ENCODE data around the gene ARHGEF1. TPM values are rescaled to one million over a fixed set of nuclear protein-coding genes. Genes with fewer than 3 reads are reported as not detected.
A peak's percentile ranks its signal among the peaks of the same experiment; 100 is the strongest.

Gene ARHGEF1
- total RNA-seq, 1 donor from 2014 or later = 353 TPM

DNA sequence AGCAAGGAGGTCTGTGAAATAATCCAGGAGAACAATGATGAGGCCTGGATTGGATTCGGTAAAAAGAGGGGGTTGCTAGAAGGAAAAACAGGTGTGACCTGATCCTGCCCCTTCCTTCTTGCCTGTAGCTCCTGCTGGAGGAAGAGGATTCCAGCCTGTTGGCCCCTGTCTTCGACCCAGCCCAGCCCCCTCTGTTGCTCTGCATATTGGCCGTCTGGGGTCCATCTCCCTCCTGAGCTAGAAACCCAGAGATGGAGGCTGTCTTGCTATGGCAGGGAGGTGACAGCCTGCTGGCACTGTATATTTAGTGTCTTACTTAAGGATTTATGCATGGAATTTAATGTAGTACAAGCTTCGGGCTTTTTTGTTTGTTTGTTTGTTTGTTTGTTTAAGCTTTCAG, 31.5 kb upstream of the ARHGEF1 start:
- Mint-ChIP-seq H3K27me3 (ENCODE audit: low read depth) (peaks cover 29% of the 10 kb centered on the region), H3K4me3 (ENCODE audit: low read depth) (no peak overlapping the region), H3K9me3 (no peaks in the 10 kb centered on the region), H3K27ac (no peak overlapping the region), H3K36me3 (ENCODE audit: low read depth) (no peaks in the 10 kb centered on the region), H3K4me1 (ENCODE audit: low read depth) (no peaks in the 10 kb centered on the region)
- intact Hi-C loops (cut with micrococcal nuclease) = no loop called here
- DNase-seq (ENCODE audit: low spot score) = no peak

DNA sequence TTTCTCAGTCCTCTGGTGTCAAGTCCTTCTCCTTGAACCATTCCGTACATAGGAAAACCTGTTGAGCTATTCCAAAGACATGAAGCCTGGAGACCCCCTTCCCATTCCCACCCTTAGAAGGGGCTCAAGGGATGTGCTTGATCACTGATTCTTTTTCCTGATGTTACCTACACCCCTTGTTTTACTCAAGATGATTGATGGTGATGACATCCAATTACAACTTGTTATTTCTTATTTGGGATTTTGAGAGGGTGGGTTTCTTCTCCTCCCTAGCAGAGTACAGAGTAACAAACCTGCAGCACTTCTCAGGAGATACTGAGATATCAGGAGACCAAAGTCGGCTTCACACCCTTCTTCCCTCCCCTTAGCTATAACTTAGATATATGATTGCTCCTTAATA, 29.6 kb upstream of the ARHGEF1 start:
- DNase-seq (ENCODE audit: low spot score) = no peak
- Mint-ChIP-seq H3K4me1 (ENCODE audit: low read depth) (no peaks in the 10 kb centered on the region), H3K4me3 (ENCODE audit: low read depth) (no peak overlapping the region), H3K27ac (no peak overlapping the region), H3K27me3 (ENCODE audit: low read depth) (peaks cover 29% of the 10 kb centered on the region), H3K9me3 (no peaks in the 10 kb centered on the region), H3K36me3 (ENCODE audit: low read depth) (no peaks in the 10 kb centered on the region)
- intact Hi-C loops (cut with micrococcal nuclease) = no loop called here

DNA sequence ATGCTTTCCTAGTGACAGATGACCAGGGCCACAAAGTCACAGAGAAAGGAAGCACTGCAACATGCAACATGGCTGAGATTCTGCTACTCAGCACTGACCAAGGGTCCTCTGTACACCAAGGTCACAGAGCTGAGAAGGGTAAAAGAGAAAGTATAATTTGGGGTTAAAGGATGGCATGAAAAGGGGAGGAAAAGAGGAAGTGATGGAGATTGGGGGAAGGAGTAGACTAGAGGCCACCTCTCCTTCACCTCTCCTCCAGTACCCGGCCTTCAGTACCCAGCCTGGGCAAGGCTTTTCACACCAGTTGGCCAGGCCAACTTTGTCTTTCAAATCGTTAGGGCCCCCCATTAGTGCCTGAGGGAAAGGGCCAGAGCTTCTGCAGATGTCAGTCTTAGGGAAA, 29.2 kb upstream of the ARHGEF1 start:
- no peaks in the 10 kb centered on the region for H3K4me1 Mint-ChIP-seq (ENCODE audit: low read depth)
- H3K27me3 Mint-ChIP-seq (ENCODE audit: low read depth) = peaks cover 29% of the 10 kb centered on the region
- H3K27ac Mint-ChIP-seq = no peak overlapping the region
- H3K4me3 Mint-ChIP-seq (ENCODE audit: low read depth) = no peak overlapping the region
- H3K36me3 Mint-ChIP-seq (ENCODE audit: low read depth) = no peaks in the 10 kb centered on the region
- no peaks in the 10 kb centered on the region for H3K9me3 Mint-ChIP-seq
- intact Hi-C loops (cut with micrococcal nuclease) = no loop called here
- no peak for DNase-seq (ENCODE audit: low spot score)

DNA sequence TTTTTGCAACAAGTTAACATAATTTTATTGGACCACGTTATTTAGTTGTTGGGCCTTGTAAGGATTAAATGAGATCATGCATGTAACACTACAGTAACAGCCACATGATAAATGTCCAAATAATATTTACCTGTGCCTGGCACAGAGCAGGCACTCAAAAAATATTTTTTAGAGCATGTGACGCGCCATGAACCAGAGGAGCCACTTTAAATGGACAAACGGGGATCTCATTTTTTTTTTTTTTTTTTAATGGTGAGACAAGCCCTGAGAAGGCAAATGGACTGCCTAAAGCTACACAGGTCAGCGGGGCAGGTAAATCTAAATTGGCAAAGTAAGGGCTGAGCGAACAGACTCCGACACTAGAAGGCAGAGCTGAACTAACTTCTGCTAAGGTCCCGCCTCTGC, 23.8 kb upstream of the ARHGEF1 start:
- Mint-ChIP-seq H3K4me3 (ENCODE audit: low read depth) (peak overlapping the region; percentile 94), H3K36me3 (ENCODE audit: low read depth) (peaks cover 38% of the 10 kb centered on the region), H3K9me3 (no peaks in the 10 kb centered on the region), H3K27ac (no peak overlapping the region), H3K4me1 (ENCODE audit: low read depth) (peaks cover 29% of the 10 kb centered on the region), H3K27me3 (ENCODE audit: low read depth) (peaks cover 11% of the 10 kb centered on the region)
- no peak for DNase-seq (ENCODE audit: low spot score)
- intact Hi-C loops (cut with micrococcal nuclease) = loop anchor here (1.0 to 5.0 kb wide), 3 partner anchors 86 to 768 kb away; partner anchors contain the start of gene RABAC1

DNA sequence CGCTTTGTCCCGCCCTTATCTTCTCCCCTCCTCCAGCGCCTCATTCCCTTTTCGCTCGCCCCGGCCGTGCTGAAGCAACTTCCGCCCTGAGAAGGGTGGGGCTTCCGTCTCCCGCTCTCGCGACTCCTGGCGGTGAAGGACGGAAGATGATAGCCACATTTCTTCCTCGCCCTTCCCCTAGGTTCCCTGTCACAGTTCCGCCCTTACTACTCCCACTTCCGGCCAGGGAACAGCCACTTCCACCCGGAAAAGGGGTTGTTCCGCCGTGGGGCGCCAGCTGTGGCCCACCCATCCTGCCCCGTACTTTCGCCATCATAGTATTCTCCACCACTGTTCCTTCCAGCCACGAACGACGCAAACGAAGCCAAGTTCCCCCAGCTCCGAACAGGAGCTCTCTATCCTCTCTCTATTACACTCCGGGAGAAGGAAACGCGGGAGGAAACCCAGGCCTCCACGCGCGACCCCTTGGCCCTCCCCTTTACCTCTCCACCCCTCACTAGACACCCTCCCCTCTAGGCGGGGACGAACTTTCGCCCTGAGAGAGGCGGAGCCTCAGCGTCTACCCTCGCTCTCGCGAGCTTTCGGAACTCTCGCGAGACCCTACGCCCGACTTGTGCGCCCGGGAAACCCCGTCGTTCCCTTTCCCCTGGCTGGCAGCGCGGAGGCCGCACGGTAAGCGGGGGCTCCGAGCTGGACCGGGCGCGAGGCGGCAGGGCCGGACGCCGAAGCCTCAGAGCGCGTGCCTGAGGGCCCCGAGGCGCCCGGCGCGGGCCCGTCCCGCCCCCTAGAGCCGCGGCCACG, 23.2 kb upstream of the ARHGEF1 start, which contains the start of gene RPS19:
Gene RPS19 (plus strand): TSS at position 638 of the 801 bp plus-strand sequence. CDS start 520 bp downstream, outside the sequence.
- peaks cover 35% of the 10 kb centered on the region for H3K4me1 Mint-ChIP-seq (ENCODE audit: low read depth)
- H3K4me3 Mint-ChIP-seq (ENCODE audit: low read depth) = peak within 1 kb of the TSS; percentile 94
- H3K9me3 Mint-ChIP-seq = no peaks in the 10 kb centered on the region
- peak; percentile 97 for DNase-seq (ENCODE audit: low spot score)
- peaks cover 4% of the 10 kb centered on the region for H3K27me3 Mint-ChIP-seq (ENCODE audit: low read depth)
- peaks cover 44% of the 10 kb centered on the region for H3K36me3 Mint-ChIP-seq (ENCODE audit: low read depth)
- peak within 1 kb of the TSS; percentile 99 for H3K27ac Mint-ChIP-seq
- intact Hi-C loops (cut with micrococcal nuclease) = loop anchor here (1.0 to 5.0 kb wide), 6 partner anchors 11 to 767 kb away; partner anchors contain the start of gene RABAC1

DNA sequence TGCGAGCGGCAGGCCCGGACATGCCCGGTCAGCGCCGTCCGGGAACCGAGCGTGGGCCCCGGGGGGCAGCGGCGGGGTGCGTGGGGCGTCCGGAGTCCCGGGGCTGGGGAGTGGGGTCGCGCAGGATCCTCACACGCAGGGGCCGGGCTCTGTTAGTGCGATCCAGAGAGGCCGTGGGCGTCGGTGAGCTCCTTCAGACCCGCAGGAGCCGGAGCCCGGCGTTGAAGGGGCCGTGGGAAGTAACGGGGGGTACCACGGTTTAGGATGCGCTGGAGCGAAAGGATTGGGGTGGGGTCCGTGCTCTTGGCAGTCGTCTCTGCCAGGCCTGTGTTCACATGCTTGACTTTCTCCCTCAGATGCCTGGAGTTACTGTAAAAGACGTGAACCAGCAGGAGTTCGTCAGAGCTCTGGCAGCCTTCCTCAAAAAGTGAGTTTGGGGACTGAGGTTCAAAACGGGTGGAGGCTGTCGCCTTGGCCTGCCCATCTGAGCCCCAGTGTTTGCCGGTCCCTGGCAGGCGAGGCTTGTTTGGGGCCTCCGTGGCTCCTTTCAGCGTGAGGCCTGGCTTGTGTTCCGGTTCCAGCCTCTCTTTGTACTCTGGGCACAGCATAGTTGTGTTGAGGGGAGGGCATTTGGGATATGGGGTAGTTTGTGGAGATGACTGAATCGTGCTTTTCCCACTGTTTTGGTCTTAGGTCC, 22.4 kb upstream of the ARHGEF1 start:
- H3K27me3 Mint-ChIP-seq (ENCODE audit: low read depth) = no peaks in the 10 kb centered on the region
- peaks cover 51% of the 10 kb centered on the region for H3K36me3 Mint-ChIP-seq (ENCODE audit: low read depth)
- H3K9me3 Mint-ChIP-seq = no peaks in the 10 kb centered on the region
- intact Hi-C loops (cut with micrococcal nuclease) = loop anchor here (1.0 to 5.0 kb wide), 3 partner anchors 11 to 537 kb away; no protein-coding TSS in a partner anchor
- peak overlapping the region; percentile 86 for H3K27ac Mint-ChIP-seq
- no peak for DNase-seq (ENCODE audit: low spot score)
- peak overlapping the region; percentile 94 for H3K4me3 Mint-ChIP-seq (ENCODE audit: low read depth)
- H3K4me1 Mint-ChIP-seq (ENCODE audit: low read depth) = peaks cover 39% of the 10 kb centered on the region

DNA sequence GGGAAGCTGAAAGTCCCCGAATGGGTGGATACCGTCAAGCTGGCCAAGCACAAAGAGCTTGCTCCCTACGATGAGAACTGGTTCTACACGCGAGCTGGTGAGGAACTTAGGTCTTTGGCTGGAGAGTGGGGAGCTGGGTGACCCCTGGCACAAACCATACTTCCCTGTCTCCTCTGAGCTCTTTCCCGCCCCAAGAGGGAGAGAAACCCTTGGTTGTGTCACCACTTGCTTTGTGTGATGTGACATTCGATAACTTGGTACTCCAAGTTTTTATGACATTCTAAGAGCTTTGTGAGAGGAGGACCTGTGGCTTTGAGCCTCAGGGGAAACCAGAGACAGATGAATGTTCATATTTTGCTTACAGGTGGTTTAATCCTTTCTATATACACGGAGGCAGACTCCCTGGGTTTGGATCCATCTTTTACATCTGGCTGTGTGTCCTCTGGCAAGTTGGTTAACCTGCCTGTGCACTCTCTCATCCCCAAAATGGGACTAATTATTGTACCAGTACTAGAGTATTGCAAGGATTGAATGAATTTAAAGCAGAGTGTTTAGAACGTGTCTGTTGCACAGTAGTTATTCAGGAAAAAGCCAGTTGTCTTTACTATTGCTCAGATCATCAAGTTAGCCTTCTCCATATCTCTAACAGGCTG, 21.7 kb upstream of the ARHGEF1 start:
- H3K27ac Mint-ChIP-seq = peak overlapping the region; percentile 86
- peaks cover 42% of the 10 kb centered on the region for H3K4me1 Mint-ChIP-seq (ENCODE audit: low read depth)

DNA sequence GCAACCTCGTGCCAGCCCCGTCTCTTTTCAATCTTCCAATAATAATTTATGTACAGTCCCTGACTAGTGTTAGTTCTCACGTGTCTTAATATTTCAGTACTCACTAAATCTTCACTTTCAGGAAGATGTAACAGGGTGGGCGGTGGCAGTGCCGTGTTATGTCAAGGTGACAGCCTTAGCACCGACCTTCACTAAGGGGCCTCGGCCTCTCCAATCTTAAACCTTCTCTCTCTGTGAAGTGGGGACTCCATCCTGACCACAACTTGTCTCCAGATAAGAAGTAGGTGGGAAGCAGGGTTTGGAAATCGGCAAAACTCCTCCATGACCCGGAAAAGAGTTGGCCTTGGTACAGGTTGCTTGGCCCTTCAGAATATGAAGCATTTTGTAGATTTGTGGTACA, 21.1 kb upstream of the ARHGEF1 start:
- peaks cover 59% of the 10 kb centered on the region for H3K36me3 Mint-ChIP-seq (ENCODE audit: low read depth)
- H3K4me1 Mint-ChIP-seq (ENCODE audit: low read depth) = peaks cover 44% of the 10 kb centered on the region

More for the DNA sequence above, 21.7 kb upstream of the ARHGEF1 start:
- intact Hi-C loops (cut with micrococcal nuclease) = loop anchor here (5.0 kb wide), 1 partner anchor 536 kb away; no protein-coding TSS in a partner anchor
- DNase-seq (ENCODE audit: low spot score) = no peak
- Mint-ChIP-seq H3K9me3 (no peaks in the 10 kb centered on the region), H3K36me3 (ENCODE audit: low read depth) (peaks cover 56% of the 10 kb centered on the region), H3K4me3 (ENCODE audit: low read depth) (peak overlapping the region; percentile 94), H3K27me3 (ENCODE audit: low read depth) (no peaks in the 10 kb centered on the region)

DNA sequence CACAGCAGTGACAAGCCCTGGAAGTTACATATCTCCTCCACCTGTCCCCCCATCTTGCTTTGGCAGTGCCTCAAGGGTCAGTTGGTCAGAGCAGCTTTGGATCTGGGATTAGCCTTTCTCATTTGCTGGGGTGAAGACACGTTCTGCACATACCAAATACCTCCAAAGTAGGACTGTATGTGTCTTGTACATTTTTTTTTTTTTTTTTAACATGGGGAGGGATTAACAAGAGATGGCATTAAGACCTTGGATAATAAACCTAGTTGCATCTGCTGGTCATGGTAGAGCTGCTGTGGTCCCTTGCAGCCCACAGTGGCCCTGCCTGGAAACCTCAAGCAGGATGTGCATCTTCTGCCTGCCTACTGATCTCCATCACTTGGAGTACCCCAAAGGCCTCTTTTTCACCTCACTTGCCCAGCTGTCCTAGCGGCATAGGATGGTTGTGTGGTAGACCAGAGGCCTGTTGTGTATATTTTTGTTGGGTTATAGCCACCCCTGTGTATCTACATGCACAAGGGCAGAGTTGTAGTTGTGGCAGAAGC, 20.5 kb upstream of the ARHGEF1 start:
- H3K4me1 Mint-ChIP-seq (ENCODE audit: low read depth) = peaks cover 44% of the 10 kb centered on the region
- no peak for DNase-seq (ENCODE audit: low spot score)
- no peaks in the 10 kb centered on the region for H3K27me3 Mint-ChIP-seq (ENCODE audit: low read depth)
- H3K27ac Mint-ChIP-seq = peak overlapping the region; percentile 86
- peaks cover 59% of the 10 kb centered on the region for H3K36me3 Mint-ChIP-seq (ENCODE audit: low read depth)
- intact Hi-C loops (cut with micrococcal nuclease) = loop anchor here (5.0 kb wide), 1 partner anchor 535 kb away; no protein-coding TSS in a partner anchor
- H3K4me3 Mint-ChIP-seq (ENCODE audit: low read depth) = peak overlapping the region; percentile 94
- no peaks in the 10 kb centered on the region for H3K9me3 Mint-ChIP-seq

More for the DNA sequence above, 21.1 kb upstream of the ARHGEF1 start:
- intact Hi-C loops (cut with micrococcal nuclease) = loop anchor here (5.0 kb wide), 1 partner anchor 535 kb away; no protein-coding TSS in a partner anchor
- no peaks in the 10 kb centered on the region for H3K9me3 Mint-ChIP-seq
- DNase-seq (ENCODE audit: low spot score) = no peak
- no peaks in the 10 kb centered on the region for H3K27me3 Mint-ChIP-seq (ENCODE audit: low read depth)
- peak overlapping the region; percentile 86 for H3K27ac Mint-ChIP-seq
- peak overlapping the region; percentile 94 for H3K4me3 Mint-ChIP-seq (ENCODE audit: low read depth)

DNA sequence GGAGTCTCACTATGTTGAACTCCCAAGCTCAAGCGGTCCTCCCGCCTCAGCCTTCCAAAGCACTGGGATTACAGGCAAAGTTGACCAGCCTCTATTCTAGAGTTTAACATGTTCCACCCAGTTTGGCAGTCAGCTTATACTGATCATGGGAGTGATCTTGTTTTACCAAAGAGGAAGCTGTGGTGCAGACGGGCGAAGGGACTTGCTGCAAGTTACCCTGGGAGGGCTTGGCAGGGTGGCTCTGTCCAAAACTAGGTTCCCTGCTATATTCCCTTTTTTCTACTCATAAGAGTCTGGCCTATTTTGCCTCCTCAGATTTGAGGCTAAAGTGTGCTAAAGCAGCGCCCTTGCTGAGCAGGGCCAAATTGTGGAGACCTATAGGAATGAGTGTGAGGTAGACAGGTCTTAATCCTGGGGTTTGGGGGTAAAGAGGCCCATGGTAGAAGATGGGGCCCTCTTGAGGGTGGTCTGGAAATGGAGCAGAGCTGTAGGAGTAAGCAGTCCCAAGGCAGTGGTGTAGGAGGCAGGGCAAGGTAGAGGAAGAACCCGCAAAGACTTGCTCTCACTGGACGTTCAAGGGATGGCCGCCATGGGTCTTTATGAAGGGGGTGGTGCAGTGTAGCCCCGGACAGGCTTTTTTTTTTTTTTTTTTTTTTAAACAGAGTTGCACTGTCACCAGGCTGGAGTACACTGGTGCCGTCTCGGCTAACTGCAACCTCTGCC, 19.6 kb upstream of the ARHGEF1 start:
- Mint-ChIP-seq H3K36me3 (ENCODE audit: low read depth) (peaks cover 68% of the 10 kb centered on the region), H3K9me3 (no peaks in the 10 kb centered on the region), H3K4me1 (ENCODE audit: low read depth) (peaks cover 51% of the 10 kb centered on the region), H3K27me3 (ENCODE audit: low read depth) (no peaks in the 10 kb centered on the region), H3K4me3 (ENCODE audit: low read depth) (peak overlapping the region; percentile 94), H3K27ac (peak overlapping the region; percentile 86)
- DNase-seq (ENCODE audit: low spot score) = no peak
- intact Hi-C loops (cut with micrococcal nuclease) = loop anchor here (5.0 kb wide), 1 partner anchor 534 kb away; no protein-coding TSS in a partner anchor

DNA sequence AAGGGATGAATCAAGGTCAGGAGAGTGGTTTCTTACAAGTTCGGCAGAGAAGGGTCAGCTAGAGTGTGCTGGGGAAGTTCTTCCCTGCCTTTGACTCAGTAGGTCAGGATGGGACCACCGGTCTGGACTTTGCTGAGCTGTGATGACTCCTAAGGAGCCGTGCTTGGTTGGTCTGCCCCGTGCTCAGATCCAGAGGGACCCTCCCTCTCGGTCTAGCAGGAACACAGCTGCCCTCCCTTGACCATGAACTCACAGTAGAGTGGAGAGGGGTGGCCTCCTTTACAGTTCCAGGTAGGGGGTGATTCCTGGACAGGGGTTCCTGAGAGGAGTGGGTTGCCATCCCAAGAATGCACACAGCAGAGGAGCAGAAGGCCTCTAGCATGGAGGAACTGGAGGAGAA, 18.6 kb upstream of the ARHGEF1 start:
- H3K4me1 Mint-ChIP-seq (ENCODE audit: low read depth) = peaks cover 56% of the 10 kb centered on the region
- H3K36me3 Mint-ChIP-seq (ENCODE audit: low read depth) = peaks cover 78% of the 10 kb centered on the region
- no peaks in the 10 kb centered on the region for H3K27me3 Mint-ChIP-seq (ENCODE audit: low read depth)
- no peak for DNase-seq (ENCODE audit: low spot score)
- peak overlapping the region; percentile 36 for H3K27ac Mint-ChIP-seq
- no peaks in the 10 kb centered on the region for H3K9me3 Mint-ChIP-seq
- peak overlapping the region; percentile 41 for H3K4me3 Mint-ChIP-seq (ENCODE audit: low read depth)
- intact Hi-C loops (cut with micrococcal nuclease) = loop anchor here (5.0 kb wide), 1 partner anchor 533 kb away; no protein-coding TSS in a partner anchor
